Central memory CD4-positive, alpha-beta T cell (primary cell): ENCODE measurements around the gene LPCAT2.

Source experiments
- DNase-seq: peaks from one replicate; pipeline ENCODE4 v3.0.0; 2022
- total RNA-seq, 3 experiments: gene quantifications; one replicate each; lab custom pipeline; 2026; lab: John Stamatoyannopoulos, UW

LPCAT2 gene, protein sequence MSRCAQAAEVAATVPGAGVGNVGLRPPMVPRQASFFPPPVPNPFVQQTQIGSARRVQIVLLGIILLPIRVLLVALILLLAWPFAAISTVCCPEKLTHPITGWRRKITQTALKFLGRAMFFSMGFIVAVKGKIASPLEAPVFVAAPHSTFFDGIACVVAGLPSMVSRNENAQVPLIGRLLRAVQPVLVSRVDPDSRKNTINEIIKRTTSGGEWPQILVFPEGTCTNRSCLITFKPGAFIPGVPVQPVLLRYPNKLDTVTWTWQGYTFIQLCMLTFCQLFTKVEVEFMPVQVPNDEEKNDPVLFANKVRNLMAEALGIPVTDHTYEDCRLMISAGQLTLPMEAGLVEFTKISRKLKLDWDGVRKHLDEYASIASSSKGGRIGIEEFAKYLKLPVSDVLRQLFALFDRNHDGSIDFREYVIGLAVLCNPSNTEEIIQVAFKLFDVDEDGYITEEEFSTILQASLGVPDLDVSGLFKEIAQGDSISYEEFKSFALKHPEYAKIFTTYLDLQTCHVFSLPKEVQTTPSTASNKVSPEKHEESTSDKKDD
- total RNA-seq: 0 to 0.21 (median 0.05) reads per million in 3 experiments

DNA sequence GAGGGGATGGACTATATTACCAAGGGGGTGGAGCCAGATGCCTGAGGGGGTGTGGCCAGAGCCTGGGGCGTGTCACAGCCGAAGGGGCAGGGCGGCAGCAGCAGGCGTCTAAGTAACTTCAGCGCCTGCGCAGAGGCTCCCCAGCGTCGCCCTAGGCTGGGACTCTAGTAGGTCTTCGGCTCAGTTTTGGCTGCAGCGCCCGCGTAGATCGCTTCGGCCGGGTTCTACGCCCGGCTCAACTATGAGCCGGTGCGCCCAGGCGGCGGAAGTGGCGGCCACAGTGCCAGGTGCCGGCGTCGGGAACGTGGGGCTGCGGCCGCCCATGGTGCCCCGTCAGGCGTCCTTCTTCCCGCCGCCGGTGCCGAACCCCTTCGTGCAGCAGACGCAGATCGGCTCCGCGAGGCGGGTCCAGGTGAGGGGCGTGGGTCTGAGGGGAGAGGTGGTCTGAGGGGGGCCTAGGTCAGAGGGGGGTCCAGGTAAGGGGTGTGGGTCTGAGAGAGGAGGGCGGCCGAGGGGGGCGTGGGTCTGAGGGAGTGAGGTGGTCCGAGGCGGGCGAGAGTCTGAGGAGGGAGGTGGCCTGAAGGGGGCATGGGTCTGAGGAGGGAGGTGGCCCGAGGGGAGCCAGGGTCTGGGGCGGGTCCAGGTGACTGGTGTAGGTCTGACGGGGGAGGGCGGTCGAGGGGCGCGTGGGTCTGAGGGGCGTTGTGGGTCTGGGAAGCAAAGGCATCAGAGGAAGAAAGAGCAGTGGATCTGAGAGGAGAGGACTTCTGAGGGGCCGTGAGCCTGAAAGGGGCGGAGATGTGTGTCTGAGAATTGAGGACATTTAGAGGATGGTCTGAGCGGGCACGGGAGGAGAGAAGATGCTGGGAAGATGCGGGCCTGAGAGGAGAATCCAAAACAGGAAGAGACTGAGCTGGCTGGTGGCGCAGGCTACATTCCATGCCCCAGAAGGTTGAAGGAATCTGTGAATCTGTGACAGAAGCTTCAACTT, at the start of gene LPCAT2:
Gene LPCAT2, plus strand, starts transcription at position 132 of the 991 bp plus-strand sequence. Its CDS starts 110 bp downstream, at position 242.
- DNase-seq: no peak

DNA sequence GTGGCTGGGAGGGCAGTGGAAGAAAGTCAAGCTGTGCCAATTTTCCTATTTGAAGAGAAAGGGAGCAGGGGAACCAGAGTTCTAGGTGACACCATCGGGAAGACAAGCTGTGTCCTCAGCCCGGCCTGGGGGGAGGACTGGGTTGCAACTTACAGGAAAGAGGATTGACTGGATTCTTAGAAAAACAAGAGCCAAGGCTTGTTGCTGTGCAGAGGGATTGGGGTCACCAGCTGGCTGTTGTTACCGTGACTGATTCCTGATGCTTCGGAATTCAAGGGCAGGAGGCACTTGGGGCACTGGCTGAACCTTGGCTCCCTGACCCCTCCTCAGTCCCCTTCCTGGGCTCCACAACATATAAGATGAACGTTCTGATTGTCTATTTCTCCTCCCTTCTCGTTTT, 46.6 kb upstream of the LPCAT2 start:
- no peak for DNase-seq

DNA sequence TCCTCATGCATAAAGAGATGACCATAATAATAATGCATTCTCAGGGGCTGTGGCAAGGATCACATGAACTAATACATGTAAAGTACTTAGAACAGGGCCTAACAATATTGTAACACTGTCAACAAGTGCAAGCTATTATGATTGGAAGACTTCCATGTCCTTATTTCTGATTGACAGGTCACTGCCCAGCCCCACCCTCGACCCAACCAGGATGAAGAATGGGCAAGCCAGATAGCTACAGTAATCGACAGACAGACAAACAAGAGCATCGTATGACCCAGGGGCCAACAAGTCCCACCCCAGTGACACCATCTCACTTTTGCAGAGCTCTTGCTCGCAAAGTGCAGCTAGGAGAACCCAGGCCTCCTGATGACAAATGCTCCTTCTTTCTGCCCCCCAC, 44.5 kb upstream of the LPCAT2 start:
- DNase-seq: no peak

DNA sequence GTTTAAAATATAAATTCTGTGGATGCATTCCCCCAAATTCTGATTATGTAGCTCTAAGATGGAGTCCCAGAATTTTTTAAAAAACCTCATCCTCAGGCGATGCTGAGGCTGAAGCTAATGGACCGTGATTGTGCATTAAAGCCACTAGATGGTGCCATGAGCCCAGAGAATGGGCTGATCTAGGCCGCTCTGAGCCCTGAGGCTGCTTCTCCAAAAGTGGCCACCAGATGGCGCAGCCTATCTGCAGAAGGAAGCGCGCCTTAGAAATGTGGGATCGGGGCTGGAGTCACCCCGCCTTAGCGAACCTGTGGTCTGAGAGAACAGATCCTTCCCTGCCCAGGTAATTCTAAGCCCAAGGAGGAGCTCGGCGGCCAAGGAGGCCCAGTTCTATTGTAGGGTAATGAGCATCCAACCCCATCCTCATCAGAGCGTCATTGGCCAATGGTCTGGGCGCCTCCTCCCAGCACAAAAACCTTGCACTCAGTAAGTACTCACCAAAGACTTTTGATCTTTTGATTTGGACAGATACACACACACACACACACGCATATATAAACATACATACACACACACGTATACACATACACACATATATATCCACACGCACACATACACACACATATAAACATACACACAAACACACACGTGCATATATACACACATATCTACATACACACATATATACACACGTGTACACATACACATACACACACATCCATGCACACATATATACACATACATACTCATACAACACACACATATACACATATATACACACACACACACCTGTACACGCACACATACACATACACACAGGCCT, 43.6 kb upstream of the LPCAT2 start:
- DNase-seq: peak; percentile 66

DNA sequence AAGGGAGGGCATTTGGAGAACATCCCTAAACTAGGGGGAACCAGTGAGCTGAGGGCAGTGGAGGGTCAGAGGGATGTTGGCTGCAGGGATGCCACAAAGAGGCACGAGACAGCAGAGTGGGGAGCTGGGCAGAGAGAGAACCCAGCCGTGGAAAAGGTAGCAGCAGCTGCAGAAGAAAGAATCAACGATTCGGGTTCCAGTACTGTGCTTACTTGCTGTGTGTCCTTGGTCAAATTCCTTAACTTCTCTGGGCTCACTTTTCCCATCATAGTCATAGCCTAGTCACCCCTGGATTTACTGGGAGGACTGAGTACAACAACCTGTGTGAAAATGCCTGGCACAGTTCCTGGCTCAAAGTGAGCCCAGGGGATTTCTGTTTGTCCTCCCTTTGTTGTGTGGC, 42.7 kb upstream of the LPCAT2 start:
- no peak for DNase-seq

DNA sequence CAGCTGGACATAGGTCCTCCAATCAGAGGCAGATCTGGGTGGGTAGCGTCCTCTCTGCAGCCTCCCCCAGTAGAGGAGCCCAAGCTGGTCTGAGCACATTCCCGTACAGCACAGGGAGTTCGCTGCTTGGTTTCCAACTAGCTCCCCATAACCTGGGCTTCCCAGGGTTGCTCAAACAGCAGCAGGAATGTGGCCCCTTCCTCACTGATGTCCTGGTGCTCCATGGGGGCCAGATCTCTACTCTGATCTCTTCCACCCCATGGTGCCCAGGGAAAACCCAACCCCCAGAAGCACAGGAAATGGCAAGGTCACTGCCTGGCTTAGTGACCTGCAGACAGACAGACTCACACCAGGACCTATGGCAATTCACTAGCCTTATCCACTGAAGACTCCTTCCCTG, 41.0 kb upstream of the LPCAT2 start:
- DNase-seq: no peak

DNA sequence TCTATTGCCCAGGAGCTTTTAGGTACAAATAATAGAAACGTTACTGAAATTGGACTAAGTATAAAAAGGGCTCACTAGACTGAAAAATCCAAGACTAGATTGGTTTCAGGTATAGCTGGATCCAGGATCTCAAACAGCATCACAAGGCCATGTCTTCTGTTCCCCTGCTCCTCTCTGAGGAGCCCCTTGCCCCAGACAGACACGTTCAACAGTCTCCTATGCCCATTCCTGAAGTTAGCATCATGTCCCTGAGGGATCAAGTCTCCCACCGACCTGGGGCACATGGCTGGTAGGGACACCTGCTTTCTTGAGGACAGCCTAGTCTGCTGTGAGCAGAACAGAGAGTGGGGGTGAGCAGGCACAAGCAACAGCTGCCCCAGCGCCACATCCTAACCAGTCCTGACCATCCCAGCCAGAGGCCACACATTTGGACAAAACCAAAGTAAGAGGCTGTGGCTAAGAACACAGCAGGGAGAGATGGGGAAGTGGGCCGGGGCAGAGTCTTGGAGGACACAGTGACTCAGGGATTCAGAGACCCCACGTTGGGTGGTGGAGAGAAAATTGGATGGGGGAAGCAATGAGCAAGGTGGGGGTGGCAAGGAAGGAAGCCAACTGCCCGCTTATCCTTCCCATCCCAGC, 40.4 kb upstream of the LPCAT2 start:
- no peak for DNase-seq

DNA sequence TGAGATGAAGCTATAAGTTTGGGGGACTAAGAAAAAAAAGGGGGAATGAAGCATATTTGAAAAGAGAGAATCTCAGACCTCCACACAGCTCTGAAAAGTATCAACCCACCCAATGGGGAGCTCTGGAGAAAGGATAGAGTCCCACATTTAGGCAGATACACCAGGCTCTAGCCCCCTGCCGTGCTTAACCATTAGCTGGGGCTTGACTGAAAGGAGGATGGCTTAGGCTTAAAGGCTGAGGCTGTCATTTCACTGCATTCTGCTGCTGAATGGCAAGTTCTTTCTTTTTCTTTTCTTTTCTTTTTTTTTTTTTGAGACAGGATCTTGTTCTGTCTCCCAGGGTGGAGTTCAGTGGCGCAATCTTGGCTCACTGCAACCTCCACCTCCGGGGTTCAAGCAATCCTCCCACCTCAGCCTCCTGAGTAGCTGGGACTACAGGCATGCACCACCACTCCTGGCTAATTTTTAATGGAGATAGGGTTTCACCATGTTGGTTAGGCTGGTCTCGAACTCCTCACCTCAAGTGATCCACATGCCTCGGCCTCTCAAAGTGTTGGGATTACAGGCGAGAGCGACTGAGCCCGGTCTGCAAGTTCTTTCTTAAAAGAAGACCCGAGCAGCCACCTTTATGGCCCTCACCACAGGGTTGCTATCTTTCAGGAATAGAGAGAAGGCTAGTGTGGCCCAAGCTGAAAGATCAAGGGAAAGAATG, 38.9 kb upstream of the LPCAT2 start:
- DNase-seq: no peak

DNA sequence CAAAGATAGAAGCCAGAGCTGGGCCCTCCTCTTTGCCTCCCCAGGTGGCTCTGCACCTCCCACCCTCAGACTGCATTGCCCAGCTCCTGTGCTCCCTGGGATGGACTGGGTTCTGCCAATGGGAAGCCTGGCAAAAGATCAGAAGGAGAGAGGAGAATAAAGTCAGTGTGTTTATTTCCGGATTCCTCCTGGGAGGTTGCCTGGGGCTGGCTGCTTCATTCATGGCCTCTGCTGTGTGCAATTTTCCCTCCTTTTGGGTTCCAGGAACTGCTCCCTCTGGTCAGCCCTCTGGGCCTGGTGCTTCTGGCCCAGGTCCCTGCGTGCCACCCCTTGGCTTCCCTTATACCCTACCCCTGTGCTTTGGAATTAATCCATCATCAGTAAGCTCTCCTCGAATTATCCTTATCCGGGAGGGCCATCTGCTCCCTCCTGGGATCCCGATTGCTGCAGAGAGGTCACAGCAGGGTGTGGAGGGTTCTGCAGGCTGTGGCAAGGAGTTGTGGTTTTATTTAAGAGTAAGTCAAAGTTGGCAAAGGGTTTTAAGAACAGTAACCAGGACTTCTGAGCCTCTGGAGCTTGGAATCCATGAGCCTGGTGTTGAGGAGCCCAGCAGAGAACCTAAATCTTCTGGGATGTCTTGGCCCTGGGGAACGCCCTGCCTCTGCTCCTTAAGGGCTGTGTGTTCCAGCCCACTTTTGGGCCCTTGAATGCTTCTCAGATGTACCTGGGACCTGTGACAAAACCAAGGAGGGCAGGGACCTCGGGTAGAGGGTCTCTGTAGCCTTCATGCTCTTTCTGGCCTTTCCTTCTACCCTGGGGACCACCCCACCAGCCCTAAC, 38.1 kb upstream of the LPCAT2 start:
- no peak for DNase-seq

DNA sequence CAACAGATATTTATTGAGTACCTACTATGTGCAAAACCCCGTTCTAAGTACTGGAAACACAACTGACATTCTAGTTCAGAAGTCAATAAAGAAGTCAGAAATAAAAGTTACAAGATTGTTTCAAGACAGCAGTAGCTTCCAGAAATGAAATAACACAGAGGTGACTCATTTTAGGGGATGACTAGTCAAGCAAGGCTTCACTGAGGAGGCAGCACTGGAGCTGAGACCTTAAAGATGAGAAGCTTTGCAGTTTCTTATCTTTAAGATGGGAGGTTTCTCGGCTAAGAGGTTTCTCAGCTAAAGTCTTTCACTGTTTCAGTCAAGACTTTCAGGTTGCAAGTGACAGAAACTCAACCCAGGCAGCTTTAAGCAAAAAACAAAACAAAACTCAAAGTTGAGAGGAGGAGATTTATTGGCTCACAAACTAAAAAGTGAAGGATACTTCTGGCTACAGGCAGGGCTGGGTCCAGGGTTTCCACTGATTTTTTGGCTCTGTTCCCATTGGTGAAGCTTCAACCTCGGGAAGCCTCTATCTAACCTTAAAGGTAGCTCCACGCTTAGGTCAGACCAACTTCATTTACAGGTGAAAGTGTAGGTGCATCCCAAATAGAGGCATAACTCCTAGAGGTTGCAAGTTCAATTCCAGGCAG, 37.3 kb upstream of the LPCAT2 start:
- no peak for DNase-seq

DNA sequence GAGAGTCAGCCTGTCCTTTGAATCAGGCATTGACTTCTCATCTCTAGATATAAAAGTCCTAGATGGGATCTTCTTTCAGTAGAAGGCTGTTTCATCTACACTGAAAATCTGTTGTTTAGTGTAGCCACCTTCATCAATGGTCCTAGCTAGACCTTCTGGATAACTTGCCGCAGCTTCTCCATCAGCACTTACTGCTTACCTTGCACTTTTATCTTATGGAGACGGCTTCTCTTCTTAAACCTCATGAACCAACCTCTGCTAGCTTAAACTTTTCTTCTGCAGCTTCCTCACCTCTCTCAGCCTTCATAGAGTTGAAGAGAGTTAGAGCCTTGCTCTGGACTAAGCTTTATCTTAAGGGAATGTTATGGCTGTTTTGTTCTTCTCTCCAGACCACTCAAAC, 35.3 kb upstream of the LPCAT2 start:
- no peak for DNase-seq

DNA sequence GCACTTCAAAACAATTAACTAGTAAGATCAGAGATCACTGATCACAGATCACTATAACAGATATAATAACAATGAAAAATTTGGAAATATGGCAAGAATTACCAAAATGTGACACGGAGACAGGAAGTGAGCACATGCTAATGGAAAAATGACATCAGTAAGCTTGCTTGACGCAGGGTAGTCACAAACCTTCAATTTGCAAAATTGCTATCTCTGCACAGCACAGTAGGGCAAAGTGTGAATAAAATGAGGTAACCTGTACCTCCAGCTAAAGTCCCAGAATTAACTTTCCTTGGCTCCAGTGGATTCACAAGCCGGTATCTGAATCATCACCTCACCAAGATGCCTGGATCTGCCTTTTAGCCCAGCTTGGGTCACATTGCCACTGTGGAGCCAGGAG, 34.1 kb upstream of the LPCAT2 start:
- no peak for DNase-seq

DNA sequence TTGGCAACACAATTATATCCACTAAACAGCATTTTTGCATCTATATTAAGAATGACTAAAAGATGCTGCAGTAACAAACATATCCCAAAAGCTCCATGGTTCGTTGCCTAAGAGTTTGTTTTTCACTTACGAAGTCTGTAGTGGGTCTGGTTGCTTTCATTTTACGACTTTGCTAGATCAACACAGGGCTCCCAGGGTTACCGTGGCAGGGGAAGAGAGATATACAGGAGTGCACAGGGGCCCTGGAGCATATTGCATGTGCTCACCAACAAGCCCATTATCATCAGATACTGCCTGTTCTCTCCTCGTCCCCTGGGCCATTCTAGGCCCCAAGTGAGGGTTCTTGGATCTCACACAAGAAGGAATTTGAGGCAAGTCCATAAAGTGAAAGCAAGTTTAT, 33.0 kb upstream of the LPCAT2 start:
- no peak for DNase-seq

DNA sequence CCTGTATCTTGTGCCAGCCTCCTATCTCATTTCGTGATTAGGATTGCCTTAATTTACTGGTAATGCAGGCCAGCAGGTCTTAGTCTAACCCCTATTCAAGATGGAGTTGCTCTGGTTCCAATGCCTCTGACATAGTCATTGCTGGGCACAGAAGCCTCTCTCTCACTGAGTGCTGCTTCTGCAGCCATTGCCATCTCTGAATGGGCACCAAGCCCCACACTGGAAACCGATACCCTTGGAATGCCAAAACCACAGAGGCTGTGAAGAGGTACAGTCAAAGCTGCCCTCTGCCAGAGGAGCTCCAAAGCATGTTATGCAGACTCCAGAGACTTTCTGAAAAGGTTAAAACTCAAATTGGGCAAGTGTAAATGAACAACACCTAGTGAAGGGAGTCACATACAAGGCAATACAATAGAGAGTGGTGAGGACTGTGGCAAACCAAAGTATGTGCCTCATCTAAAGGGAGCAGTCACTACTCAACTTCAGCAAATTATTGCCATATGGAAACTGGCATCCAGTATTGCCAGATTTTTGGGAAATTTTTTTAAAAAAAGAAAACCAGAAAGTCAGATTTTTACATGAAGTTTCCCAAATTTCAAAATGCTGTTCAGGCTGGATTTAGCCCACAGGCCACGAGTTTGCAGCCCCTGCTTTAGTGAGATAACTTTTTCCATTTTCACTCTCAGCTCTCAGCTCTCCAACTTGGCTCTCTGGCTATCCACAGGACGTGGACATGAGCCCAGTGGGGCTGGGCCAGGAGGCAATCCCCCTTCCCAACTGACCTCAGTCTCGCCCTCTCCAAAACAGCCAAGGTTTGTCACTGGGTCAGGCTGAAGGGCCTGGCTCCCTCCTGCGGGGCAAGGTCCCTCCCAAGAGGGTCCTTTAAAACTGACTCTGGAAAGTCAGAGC, 32.0 kb upstream of the LPCAT2 start:
- DNase-seq: no peak

DNA sequence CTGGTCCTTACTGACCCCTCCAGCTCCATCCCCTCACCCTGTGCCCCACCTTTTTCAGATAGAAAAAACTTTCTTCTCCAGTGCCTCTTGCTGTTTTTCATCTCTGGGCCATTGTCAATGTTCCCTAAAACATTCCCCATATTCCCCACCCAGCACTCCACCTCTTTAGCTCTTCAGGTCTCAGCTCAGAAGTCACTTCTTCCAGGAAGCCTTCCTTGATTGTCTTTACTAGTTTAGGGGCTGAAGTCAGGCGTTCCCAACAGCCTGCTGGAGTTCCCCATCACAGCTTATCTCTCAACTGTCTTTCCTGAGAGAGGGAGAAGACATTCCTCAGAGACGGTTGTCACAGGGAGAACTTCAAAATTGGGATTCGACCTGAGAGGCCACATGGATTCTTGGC, 31.1 kb upstream of the LPCAT2 start:
- no peak for DNase-seq

DNA sequence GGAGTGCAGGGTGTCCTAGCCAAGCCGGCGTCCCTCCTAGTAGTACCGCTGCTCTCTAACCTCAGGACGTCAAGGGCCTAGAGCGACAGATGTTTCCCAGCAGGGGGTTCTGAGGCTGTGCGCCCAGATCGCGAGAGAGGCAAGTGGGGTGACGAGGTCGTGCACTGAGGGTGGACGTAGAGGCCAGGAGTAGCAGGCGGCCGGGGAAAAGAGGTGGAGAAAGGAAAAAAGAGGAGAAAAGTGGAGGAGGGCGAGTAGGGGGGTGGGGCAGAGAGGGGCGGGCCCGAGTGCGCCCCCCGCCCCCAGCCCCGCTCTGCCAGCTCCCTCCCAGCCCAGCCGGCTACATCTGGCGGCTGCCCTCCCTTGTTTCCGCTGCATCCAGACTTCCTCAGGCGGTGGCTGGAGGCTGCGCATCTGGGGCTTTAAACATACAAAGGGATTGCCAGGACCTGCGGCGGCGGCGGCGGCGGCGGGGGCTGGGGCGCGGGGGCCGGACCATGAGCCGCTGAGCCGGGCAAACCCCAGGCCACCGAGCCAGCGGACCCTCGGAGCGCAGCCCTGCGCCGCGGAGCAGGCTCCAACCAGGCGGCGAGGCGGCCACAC, 29.9 kb upstream of the LPCAT2 start, which contains the start of gene MMP2:
Gene MMP2, plus strand, starts transcription at position 372 of the 603 bp plus-strand sequence. CDS start 282 bp downstream, outside the sequence.
- DNase-seq: no peak

DNA sequence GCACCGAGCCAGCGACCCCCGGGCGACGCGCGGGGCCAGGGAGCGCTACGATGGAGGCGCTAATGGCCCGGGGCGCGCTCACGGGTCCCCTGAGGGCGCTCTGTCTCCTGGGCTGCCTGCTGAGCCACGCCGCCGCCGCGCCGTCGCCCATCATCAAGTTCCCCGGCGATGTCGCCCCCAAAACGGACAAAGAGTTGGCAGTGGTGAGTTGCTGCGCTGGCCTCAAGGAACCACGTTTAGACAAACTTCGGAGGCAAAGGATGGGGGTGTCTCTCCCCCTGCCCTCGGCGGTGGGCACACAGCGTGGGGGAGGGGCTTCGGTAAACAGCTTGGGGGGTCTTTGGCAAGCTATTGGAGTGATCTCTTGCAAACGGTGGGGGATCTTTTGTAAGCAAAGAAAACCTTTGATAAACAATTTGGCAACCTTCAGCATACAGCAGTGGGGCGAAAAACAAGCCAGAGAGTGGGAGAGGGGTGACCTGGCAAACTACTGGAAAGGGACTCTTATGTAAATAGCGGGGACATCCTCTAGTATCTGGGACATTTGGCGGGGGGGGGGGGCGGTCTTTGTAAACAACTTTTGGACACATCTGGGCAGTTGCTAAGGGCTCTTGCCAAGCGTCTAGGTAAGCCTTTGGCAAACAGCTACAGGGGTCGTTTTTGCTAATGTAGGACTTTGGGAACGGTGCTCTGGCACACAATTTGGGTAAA, 29.3 kb upstream of the LPCAT2 start:
- DNase-seq: no peak
